ENCODE data around the gene IL1RN. TPM values are rescaled to one million over a fixed set of nuclear protein-coding genes. Genes with fewer than 3 reads are reported as not detected.
A peak's percentile ranks its signal among the peaks of the same experiment; 100 is the strongest.

The IL1RN gene
- total and polyA plus RNA-seq, 2 of the 13 experiments (the other 11 are each of a cell fraction or from before 2014, with no cell fraction given), result 21.2 to 101 TPM

DNA sequence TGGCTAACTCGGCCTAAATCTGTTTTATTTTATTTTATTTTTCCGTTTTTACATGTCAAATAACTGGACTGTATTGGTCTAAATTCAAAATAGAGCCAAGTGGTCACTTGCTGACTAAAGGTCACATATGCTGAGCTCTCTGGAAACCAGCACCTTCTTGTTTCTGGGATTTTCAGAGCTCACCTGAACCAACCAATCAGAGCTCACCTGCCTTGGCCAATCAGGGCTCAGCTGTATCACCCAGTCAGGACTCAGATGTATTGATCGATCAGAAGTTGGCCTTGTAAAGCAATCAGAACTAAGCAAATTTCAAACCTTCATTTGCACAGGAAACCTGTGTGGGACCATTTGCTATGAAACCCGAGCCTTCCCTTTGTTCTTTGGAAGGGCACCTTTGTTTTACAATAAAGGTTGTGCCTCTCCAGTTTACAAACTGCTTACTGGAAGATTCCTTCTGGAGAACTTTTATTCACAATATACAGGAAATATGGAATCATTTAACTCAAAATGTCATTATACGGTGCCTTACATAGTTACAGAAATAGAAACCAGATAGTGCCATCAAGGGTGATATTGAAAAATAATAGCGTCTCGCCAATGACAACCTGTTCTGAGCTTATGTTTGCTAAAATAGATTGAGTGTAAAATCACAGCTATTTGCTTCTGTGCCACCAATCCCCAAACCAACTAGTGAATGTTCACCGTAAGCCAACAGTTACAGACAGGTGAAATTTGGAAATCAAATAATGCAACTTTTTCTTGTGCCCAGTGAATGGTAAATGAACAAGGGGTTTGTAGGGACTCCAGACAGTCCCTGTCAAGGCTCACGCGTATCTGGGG lies 29.1 kb downstream of the IL1RN start (continued):
- TF ChIP-seq, protein P1, sequence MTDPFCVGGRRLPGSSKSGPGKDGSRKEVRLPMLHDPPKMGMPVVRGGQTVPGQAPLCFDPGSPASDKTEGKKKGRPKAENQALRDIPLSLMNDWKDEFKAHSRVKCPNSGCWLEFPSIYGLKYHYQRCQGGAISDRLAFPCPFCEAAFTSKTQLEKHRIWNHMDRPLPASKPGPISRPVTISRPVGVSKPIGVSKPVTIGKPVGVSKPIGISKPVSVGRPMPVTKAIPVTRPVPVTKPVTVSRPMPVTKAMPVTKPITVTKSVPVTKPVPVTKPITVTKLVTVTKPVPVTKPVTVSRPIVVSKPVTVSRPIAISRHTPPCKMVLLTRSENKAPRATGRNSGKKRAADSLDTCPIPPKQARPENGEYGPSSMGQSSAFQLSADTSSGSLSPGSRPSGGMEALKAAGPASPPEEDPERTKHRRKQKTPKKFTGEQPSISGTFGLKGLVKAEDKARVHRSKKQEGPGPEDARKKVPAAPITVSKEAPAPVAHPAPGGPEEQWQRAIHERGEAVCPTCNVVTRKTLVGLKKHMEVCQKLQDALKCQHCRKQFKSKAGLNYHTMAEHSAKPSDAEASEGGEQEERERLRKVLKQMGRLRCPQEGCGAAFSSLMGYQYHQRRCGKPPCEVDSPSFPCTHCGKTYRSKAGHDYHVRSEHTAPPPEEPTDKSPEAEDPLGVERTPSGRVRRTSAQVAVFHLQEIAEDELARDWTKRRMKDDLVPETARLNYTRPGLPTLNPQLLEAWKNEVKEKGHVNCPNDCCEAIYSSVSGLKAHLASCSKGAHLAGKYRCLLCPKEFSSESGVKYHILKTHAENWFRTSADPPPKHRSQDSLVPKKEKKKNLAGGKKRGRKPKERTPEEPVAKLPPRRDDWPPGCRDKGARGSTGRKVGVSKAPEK (CRISPR knock-in tag; IDR thresholded peaks at IDR 0.05; ENCODE audit: borderline replicate concordance), result 0 out of 2 replicates have a peak, but pooled peaks have one; percentile 71
- no peak; the same call in 1 of the 2 replicates for TF ChIP-seq POGZ (CRISPR knock-in tag; IDR thresholded peaks at IDR 0.05)
- TF ChIP-seq ZMYM4 (CRISPR knock-in tag; IDR thresholded peaks at IDR 0.05), result peak; percentile 97
- TF ChIP-seq, protein P2, sequence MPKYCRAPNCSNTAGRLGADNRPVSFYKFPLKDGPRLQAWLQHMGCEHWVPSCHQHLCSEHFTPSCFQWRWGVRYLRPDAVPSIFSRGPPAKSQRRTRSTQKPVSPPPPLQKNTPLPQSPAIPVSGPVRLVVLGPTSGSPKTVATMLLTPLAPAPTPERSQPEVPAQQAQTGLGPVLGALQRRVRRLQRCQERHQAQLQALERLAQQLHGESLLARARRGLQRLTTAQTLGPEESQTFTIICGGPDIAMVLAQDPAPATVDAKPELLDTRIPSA (CRISPR knock-in tag; IDR thresholded peaks at IDR 0.05; ENCODE audit: borderline replicate concordance), result no peak
- TF ChIP-seq, protein P3, sequence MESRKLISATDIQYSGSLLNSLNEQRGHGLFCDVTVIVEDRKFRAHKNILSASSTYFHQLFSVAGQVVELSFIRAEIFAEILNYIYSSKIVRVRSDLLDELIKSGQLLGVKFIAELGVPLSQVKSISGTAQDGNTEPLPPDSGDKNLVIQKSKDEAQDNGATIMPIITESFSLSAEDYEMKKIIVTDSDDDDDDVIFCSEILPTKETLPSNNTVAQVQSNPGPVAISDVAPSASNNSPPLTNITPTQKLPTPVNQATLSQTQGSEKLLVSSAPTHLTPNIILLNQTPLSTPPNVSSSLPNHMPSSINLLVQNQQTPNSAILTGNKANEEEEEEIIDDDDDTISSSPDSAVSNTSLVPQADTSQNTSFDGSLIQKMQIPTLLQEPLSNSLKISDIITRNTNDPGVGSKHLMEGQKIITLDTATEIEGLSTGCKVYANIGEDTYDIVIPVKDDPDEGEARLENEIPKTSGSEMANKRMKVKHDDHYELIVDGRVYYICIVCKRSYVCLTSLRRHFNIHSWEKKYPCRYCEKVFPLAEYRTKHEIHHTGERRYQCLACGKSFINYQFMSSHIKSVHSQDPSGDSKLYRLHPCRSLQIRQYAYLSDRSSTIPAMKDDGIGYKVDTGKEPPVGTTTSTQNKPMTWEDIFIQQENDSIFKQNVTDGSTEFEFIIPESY (CRISPR knock-in tag; IDR thresholded peaks at IDR 0.05), result no peak
- TF ChIP-seq, protein P4, sequence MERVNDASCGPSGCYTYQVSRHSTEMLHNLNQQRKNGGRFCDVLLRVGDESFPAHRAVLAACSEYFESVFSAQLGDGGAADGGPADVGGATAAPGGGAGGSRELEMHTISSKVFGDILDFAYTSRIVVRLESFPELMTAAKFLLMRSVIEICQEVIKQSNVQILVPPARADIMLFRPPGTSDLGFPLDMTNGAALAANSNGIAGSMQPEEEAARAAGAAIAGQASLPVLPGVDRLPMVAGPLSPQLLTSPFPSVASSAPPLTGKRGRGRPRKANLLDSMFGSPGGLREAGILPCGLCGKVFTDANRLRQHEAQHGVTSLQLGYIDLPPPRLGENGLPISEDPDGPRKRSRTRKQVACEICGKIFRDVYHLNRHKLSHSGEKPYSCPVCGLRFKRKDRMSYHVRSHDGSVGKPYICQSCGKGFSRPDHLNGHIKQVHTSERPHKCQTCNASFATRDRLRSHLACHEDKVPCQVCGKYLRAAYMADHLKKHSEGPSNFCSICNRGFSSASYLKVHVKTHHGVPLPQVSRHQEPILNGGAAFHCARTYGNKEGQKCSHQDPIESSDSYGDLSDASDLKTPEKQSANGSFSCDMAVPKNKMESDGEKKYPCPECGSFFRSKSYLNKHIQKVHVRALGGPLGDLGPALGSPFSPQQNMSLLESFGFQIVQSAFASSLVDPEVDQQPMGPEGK (CRISPR knock-in tag; IDR thresholded peaks at IDR 0.05), result no peak
- TF ChIP-seq ZFP62 (CRISPR knock-in tag; IDR thresholded peaks at IDR 0.05), result no peak
- TF ChIP-seq PRMT3 (CRISPR knock-in tag; IDR thresholded peaks at IDR 0.05; ENCODE audit: borderline replicate concordance, low read depth), result no peak
- TF ChIP-seq ZNF205 (CRISPR knock-in tag; IDR thresholded peaks at IDR 0.05), result peak; percentile 33; the same call in 1 of the 2 replicates
- no peak for TF ChIP-seq ZNF589 (CRISPR knock-in tag; conservative IDR thresholded peaks at IDR 0.05)
- TF ChIP-seq ZNF761 (CRISPR knock-in tag; conservative IDR thresholded peaks at IDR 0.05), result no peak
- TF ChIP-seq ZNF24 (IDR thresholded peaks at IDR 0.05), result no peak
- TF ChIP-seq, protein P5, sequence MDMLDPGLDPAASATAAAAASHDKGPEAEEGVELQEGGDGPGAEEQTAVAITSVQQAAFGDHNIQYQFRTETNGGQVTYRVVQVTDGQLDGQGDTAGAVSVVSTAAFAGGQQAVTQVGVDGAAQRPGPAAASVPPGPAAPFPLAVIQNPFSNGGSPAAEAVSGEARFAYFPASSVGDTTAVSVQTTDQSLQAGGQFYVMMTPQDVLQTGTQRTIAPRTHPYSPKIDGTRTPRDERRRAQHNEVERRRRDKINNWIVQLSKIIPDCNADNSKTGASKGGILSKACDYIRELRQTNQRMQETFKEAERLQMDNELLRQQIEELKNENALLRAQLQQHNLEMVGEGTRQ (IDR thresholded peaks at IDR 0.05; ENCODE audit: low read depth, low read length), result no peak
- TF ChIP-seq, protein P5 (CRISPR knock-in tag; IDR thresholded peaks at IDR 0.05; ENCODE audit: borderline replicate concordance), result no peak
- no peak for TF ChIP-seq TCF12 (IDR thresholded peaks at IDR 0.05)
- TF ChIP-seq TCF12 (CRISPR knock-in tag; IDR thresholded peaks at IDR 0.05), result no peak
- TF ChIP-seq NFYC (CRISPR knock-in tag; IDR thresholded peaks at IDR 0.05), result peak; percentile 88
- TF ChIP-seq ISL2 (CRISPR knock-in tag; IDR thresholded peaks at IDR 0.05), result peak; percentile 75
- TF ChIP-seq ZBTB1 (CRISPR knock-in tag; IDR thresholded peaks at IDR 0.05; ENCODE audit: borderline replicate concordance), result no peak
- peak; percentile 43; the same call in 1 of the 2 replicates for TF ChIP-seq PPARG (CRISPR knock-in tag; conservative IDR thresholded peaks at IDR 0.05)
